Aorta (tissue), 5 donors: ENCODE measurements around the gene AADAT. TPM values are rescaled to one million over a fixed set of nuclear protein-coding genes. Genes with fewer than 3 reads are reported as not detected.
"Not testable (repeated sequence)": the region's sequence is repeated elsewhere in the genome, so short reads cannot be mapped to it uniquely, and the experiment has no call there.

Source experiments
- ATAC-seq: fragments of 200-7000 bp; cut with Tn5 transposase; one replicate; pipeline ENCODE4 v1.9.1; 2022; ENCODE audit warnings: moderate library complexity; ENCODE audit not compliant: low FRiP score
- DNase-seq, 2 donors: peaks; one replicate each; pipeline ENCODE4 v3.0.0-alpha.2; 2020
- H3K27ac ChIP-seq, 2 donors: one replicate each; pipeline ENCODE4 v1.5.1; 2013; ENCODE audit warnings: low read length in 2 of 2, mild to moderate bottlenecking in 2 of 2, moderate library complexity in 2 of 2, control low read depth in 1 of 2, inconsistent platforms in 1 of 2, low read depth in 1 of 2
- H3K27me3 ChIP-seq, 2 donors: one replicate each; pipeline ENCODE4 v1.6.1; 2013; ENCODE audit warnings: control low read depth in 1 of 2, low read length in 1 of 2, mild to moderate bottlenecking in 1 of 2, moderate library complexity in 1 of 2; ENCODE audit not compliant: insufficient read depth in 2 of 2, control insufficient read depth in 1 of 2
- H3K36me3 ChIP-seq, 2 donors: one replicate each; pipeline ENCODE4 v1.6.1; 2013; ENCODE audit warnings: control low read depth in 1 of 2, low read length in 1 of 2, mild to moderate bottlenecking in 1 of 2; ENCODE audit not compliant: insufficient read depth in 2 of 2, control insufficient read depth in 1 of 2
- H3K4me1 ChIP-seq, 2 donors: one replicate each; pipeline ENCODE4 v1.6.1; 2013; ENCODE audit warnings: low read length in 2 of 2, control low read depth in 1 of 2, mild to moderate bottlenecking in 1 of 2, moderate library complexity in 1 of 2; ENCODE audit not compliant: insufficient read depth in 2 of 2, control insufficient read depth in 1 of 2
- H3K4me3 ChIP-seq, 2 donors: one replicate each; pipeline ENCODE4 v1.5.1; 2013; ENCODE audit warnings: low read length in 2 of 2, control low read depth in 1 of 2, mild to moderate bottlenecking in 1 of 2
- H3K9me3 ChIP-seq: one replicate; pipeline ENCODE4 v1.6.1; 2013; ENCODE audit warnings: mild to moderate bottlenecking, low read length; ENCODE audit not compliant: control insufficient read depth
- WGBS, 2 donors: extraction: QIAGEN DNeasy Blood & Tissue Kit; methylation state at CpG; one replicate each; pipeline ENCODE4 v1.1.7; 2013; 5-methylcytosine and 5-hydroxymethylcytosine counted together
- intact Hi-C, 2 donors: fragments of 100-400 bp; cut with DNase I; formaldehyde crosslinking; loops; one replicate each; pipeline versions ENCODE4 v1.14.2 to v1.15.0; 2022
- polyA plus RNA-seq, 2 donors: library from polyadenylated mRNA; stranded (reverse); fragments of 200-250 nt; gene quantifications; one replicate each; pipeline ENCODE4 v1.2.3, GENCODE V29; 2013
- total RNA-seq, 2 donors: library from RNA; stranded (reverse); fragmentation: NEBNext Ultra II Directional; extraction: Animal tissue kit (Norgen Biotek cat#: 25700); gene quantifications; one replicate each; pipeline ENCODE4 v1.2.1, GENCODE V29; 2021
- donor health status: healthy with polysubstance abuse.
- donor health status: Bipolar disorder and iron deficiency.
- donor health status: DM: no; HTN: no; CAD: no.
- donor health status: DM: no; HTN: no; CAD: no.
- donor health status: DM: yes; HTN: yes; CAD: no.

The AADAT gene
- total and polyA plus RNA-seq, 4 donors: 2.8 to 11.2 (median 6.4) TPM

DNA sequence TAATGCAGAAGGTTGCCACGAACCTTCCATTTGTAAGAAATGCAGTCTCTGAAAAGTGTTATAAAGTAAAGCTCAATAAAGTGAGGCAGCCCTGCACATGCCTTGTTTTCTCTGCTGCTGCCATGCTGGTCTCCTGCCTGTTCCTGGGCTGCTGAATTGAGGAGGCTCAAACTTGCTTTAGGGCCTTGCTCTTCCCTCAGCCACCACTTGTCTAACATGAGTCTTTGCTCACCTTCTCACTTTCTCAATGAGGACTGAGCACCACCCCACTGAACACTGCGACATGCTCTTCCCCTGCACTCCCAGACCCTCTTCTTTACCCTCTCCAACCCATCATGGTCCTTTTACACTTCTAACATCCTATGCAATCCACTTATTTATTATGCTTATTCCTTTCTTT, 38.4 kb downstream of the AADAT start:
- no peak for DNase-seq

DNA sequence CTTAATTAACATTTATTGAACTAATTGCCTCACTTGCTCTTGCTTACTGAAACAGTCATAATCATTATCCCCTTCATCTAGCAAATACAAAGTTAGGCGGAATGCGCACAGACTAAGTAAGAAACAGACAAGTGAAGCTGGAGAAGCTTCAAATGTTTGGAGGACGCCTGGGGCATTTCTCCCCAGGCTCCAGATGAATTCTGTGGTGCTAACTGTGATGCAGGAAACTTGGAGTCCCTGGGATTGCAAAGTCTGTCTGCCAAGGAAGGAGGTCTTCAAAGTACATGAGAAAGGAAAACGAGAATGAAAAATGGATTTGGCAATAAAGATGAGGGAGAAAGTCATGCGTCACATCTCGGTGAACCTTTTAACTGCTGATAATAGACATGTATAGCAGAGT, 40.0 kb downstream of the AADAT start:
- intact Hi-C loops: loop anchor here (2.0 to 5.0 kb wide), 3 partner anchors 147 to 241 kb away; no protein-coding TSS in a partner anchor
- no peaks in the 10 kb centered on the region for H3K27me3 ChIP-seq
- no peaks in the 10 kb centered on the region for H3K4me1 ChIP-seq
- H3K9me3 ChIP-seq: no peaks in the 10 kb centered on the region
- H3K4me3 ChIP-seq: no peak overlapping the region
- 64 to 68% methylated on average over 6 of the region's 6 CpGs for WGBS, 2 donors
- no peaks in the 10 kb centered on the region for H3K36me3 ChIP-seq
- no peak overlapping the region for H3K27ac ChIP-seq
- no peak for ATAC-seq
- no peak for DNase-seq

More for the DNA sequence above, 38.4 kb downstream of the AADAT start:
- H3K27me3 ChIP-seq: no peaks in the 10 kb centered on the region
- no peaks in the 10 kb centered on the region for H3K9me3 ChIP-seq
- H3K4me3 ChIP-seq: no peak overlapping the region
- intact Hi-C loops: no loop called here
- no peak overlapping the region for H3K27ac ChIP-seq
- WGBS, 2 donors: 84 to 92% methylated on average over 2 of the region's 2 CpGs
- no peaks in the 10 kb centered on the region for H3K4me1 ChIP-seq
- no peaks in the 10 kb centered on the region for H3K36me3 ChIP-seq
- no peak for ATAC-seq

DNA sequence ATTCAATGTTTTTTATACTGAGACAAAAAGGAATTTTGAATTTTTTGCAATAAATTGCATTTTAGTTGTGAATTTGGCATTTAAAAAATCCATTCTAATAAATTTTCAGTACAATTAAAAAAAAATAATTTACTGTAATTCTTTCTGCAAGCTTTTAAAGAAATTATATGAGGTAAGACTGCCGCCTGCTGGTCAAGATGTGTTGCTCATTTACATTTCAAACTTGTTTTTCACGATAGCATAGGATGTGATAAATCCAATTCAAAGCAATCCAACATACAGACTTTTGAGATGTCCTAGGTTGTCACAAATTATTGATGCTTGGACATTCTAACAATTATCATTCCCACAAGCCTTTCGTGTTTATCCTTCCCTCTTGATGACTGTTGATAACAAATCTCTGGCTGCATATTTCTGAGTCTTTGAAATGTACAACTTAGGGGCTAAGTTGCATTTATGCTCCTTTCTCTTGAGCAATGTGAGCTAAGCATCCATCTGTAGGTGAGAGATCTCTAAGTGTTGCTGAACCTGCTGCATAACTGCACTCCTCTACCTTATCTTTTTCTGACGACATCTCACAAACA, 41.9 kb downstream of the AADAT start:
- no peak overlapping the region for H3K27ac ChIP-seq
- 18% methylated on average over 4 of the region's 4 CpGs for WGBS, 2 donors
- no peaks in the 10 kb centered on the region for H3K4me1 ChIP-seq
- ATAC-seq (no peak), DNase-seq (no peak)
- no peaks in the 10 kb centered on the region for H3K27me3 ChIP-seq
- intact Hi-C loops: loop anchor here (2.0 to 5.0 kb wide), 3 partner anchors 145 to 239 kb away; no protein-coding TSS in a partner anchor
- no peaks in the 10 kb centered on the region for H3K36me3 ChIP-seq
- no peak overlapping the region for H3K4me3 ChIP-seq
- H3K9me3 ChIP-seq: no peaks in the 10 kb centered on the region

DNA sequence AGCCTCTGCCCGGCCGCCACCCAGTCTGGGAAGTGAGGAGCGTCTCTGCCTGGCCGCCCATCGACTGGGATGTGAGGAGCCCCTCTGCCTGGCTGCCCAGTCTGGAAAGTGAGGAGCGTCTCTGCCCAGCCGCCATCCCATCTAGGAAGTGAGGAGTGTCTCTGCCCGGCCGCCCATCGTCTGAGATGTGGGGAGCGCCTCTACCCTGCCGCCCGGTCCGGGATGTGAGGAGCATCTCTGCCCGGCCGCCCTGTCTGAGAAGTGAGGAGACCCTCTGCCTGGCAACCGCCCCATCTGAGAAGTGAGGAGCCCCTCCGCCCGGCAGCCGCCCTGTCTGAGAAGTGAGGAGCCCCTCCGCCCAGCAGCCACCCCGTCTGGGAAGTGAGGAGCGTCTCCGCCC, 43.6 kb downstream of the AADAT start:
- H3K9me3 ChIP-seq, DNase-seq, H3K27me3 ChIP-seq, ATAC-seq, H3K4me3 ChIP-seq, H3K27ac ChIP-seq, H3K36me3 ChIP-seq, H3K4me1 ChIP-seq: not testable (repeated sequence)
- intact Hi-C loops: loop anchor here in 1 of 2 donors (5.0 kb wide), 1 partner anchor 234 kb away; no protein-coding TSS in a partner anchor
- WGBS, 2 donors: 95 to 97% methylated on average over 12 to 22 of the region's 24 CpGs

DNA sequence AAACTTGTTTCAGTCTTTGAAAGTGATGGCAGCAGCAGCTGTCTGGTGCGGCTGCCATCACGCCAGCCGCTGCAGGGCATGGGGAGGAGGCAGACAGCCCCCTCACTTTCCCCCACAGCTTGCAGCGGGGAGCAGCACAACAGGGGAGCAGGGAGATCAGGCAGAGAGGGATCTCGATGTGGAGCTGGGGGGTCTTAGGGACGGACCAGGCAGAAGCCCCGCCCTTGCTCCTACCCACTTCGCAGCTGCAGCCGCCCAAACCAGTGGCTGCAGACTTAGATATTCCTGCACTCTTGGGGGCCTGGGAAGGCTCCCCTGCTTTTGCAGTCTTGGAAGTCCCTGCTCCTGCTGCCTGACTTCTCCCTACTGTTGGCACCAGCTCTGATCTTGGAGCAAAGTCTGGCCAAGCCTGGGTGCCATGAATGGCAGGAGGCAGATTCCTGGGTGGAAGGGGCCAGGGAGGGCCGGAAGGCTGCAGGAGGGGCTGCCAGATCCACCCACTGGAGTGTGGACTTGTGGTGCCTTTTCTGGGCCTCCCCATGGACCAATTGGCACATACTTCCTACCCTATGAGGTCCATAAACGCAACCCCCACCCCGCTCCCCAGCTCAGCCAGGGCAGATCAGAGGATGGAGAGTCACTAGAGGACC, 49.6 kb downstream of the AADAT start:
- ATAC-seq: peak; percentile 29
- 84 to 90% methylated on average over 12 of the region's 12 CpGs for WGBS, 2 donors
- H3K4me3 ChIP-seq: no peak overlapping the region
- no peaks in the 10 kb centered on the region for H3K4me1 ChIP-seq
- no peak overlapping the region for H3K27ac ChIP-seq
- DNase-seq: no peak
- no peaks in the 10 kb centered on the region for H3K27me3 ChIP-seq
- intact Hi-C loops: no loop called here
- no peaks in the 10 kb centered on the region for H3K36me3 ChIP-seq
- H3K9me3 ChIP-seq: no peaks in the 10 kb centered on the region

DNA sequence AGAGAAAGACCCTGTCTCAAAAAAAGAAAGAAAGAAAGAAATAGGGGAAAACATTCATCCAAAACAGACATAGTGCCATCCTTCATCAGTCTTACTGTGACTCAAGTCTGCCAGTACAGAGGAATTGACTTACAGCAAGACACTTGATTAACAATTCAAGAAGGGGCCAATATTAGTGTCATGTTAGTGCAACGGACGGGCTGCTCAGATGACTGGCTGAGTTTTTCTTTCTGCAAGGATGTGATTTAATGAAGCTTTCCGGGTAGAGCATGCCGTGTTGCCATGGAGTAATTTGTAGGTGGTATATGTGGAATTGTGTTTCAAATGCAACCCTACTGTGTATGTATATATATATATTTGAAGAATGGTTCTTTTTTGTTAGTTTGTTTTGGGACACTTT, 51.0 kb downstream of the AADAT start:
- Histone ChIP-seq H3K36me3 (no peaks in the 10 kb centered on the region), H3K27ac (no peak overlapping the region), H3K4me1 (no peaks in the 10 kb centered on the region), H3K9me3 (no peaks in the 10 kb centered on the region), H3K4me3 (no peak overlapping the region), H3K27me3 (no peaks in the 10 kb centered on the region)
- DNase-seq (no peak), ATAC-seq (no peak)
- intact Hi-C loops: no loop called here
- 52 to 57% methylated on average over 4 of the region's 4 CpGs for WGBS, 2 donors

DNA sequence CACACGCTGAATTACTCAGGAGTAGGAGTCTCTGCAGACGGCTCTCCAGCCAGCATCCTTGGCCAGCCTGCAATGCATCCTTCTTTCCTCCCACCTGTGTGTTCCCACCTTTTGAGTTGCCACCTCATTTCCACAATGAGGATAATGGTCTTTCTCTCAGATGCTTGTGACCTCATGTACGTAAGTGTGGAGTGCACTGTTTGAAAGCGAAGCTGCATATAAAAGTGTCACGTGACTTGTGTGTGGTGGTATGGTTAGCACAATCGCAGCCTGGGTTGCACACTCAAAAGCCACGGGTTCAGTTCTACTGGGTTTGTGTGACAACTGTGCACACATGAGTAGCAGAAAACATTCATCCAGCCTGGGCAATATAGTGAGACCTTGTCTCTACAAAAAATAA, 51.5 kb downstream of the AADAT start:
- no peak for ATAC-seq
- intact Hi-C loops: no loop called here
- no peaks in the 10 kb centered on the region for H3K27me3 ChIP-seq
- WGBS, 2 donors: 87% methylated on average over 7 of the region's 7 CpGs
- H3K36me3 ChIP-seq: no peaks in the 10 kb centered on the region
- DNase-seq: no peak
- H3K4me1 ChIP-seq: no peaks in the 10 kb centered on the region
- no peak overlapping the region for H3K4me3 ChIP-seq
- no peak overlapping the region for H3K27ac ChIP-seq
- H3K9me3 ChIP-seq: no peaks in the 10 kb centered on the region

DNA sequence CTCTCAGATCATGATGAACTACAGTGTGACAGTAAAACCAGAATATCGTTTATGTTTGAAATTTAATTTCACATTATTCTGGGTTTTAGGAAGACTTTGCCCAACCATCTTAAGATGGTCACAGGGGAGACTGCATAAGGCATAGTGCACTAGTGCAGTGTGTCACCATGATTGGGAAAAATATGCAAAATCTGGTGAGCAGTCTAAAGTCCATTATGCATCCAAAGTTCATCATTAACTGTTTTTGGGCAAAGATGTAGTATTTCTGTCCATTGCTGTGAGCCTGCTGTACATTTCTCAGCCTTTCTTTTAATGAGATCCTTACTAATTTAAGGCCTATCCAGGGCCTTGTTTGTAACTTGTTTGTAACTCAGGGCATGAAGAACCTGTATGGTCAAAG, 52.3 kb downstream of the AADAT start:
- H3K9me3 ChIP-seq: no peaks in the 10 kb centered on the region
- no peak overlapping the region for H3K27ac ChIP-seq
- no peaks in the 10 kb centered on the region for H3K4me1 ChIP-seq
- H3K27me3 ChIP-seq: no peaks in the 10 kb centered on the region
- no peak for ATAC-seq
- intact Hi-C loops: no loop called here
- no peaks in the 10 kb centered on the region for H3K36me3 ChIP-seq
- DNase-seq: no peak
- no peak overlapping the region for H3K4me3 ChIP-seq
- WGBS, 2 donors: 93 to 100% methylated on average over 1 of the region's 1 CpG

DNA sequence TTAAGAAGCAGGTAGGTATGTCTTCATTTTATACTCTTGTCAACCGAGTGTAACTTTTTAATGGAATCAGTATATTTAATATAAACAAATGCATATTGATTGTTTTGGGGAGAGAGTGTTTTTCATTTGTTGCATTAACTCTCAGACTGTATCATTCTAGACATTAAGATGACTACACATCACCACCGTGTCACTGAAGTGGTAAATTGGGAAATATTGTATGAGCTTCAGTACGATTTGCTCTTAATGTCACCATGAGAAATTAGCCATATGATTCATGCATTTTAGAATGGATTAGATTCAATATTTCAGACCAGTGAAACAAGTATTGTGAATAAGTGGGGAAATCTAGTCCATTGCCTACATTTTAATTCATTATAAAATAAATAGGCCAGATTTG, 53.9 kb downstream of the AADAT start:
- Histone ChIP-seq H3K9me3 (no peaks in the 10 kb centered on the region), H3K4me3 (no peak overlapping the region), H3K27me3 (no peaks in the 10 kb centered on the region), H3K36me3 (no peaks in the 10 kb centered on the region), H3K27ac (no peak overlapping the region), H3K4me1 (no peaks in the 10 kb centered on the region)
- no peak for DNase-seq
- WGBS, 2 donors: 83 to 90% methylated on average over 3 of the region's 3 CpGs
- intact Hi-C loops: no loop called here
- ATAC-seq: no peak
